DMS153 (cell line): Measurements from ENCODE around the gene ZBTB12.
"Not testable (repeated sequence)": the region's sequence is repeated elsewhere in the genome, so short reads cannot be mapped to it uniquely, and the experiment has no call there.

Experiments
- DNase-seq: peaks from one replicate; lab custom pipeline; 2025; lab: John Stamatoyannopoulos, UW

Gene ZBTB12, protein sequence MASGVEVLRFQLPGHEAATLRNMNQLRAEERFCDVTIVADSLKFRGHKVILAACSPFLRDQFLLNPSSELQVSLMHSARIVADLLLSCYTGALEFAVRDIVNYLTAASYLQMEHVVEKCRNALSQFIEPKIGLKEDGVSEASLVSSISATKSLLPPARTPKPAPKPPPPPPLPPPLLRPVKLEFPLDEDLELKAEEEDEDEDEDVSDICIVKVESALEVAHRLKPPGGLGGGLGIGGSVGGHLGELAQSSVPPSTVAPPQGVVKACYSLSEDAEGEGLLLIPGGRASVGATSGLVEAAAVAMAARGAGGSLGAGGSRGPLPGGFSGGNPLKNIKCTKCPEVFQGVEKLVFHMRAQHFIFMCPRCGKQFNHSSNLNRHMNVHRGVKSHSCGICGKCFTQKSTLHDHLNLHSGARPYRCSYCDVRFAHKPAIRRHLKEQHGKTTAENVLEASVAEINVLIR

DNA sequence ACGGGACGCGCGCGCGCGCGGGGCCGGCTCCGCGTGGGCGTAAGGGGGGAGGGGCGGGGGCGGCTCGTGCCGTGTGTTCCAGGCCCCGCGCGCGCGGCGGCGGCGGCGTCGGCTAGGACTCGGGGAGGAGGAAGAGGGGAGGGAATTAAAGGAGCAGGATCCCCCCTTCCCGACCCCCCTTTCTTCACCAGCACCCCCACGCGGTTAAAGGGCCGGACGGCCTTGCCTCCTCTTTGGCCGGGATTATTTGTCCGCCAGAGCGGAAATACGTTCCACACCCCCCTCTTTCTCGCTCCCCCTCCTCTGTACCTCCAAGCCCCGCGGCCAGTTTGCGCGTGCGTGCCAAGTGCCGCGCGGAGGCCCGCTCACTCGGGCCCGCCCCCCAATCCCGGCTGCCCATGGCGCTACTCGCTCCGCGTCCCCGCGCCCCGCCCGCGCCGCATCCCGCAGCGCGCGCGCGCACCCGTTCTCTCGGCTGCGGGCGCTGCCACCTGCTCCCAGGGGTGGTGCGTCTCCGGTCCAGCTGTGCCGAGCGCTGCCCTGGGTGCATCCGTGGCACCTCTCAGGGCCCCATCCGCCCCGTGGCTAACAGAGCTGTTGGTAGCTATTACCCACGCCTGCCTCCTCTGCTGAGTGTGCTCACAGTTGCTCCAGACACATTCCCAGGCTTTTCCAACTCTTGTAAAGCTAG, at the start of gene ZBTB12:
Gene ZBTB12 (minus strand): TSS at position 134 of the 691 bp plus-strand sequence. CDS start 781 bp downstream, outside the sequence.
- peak; percentile 92 for DNase-seq

DNA sequence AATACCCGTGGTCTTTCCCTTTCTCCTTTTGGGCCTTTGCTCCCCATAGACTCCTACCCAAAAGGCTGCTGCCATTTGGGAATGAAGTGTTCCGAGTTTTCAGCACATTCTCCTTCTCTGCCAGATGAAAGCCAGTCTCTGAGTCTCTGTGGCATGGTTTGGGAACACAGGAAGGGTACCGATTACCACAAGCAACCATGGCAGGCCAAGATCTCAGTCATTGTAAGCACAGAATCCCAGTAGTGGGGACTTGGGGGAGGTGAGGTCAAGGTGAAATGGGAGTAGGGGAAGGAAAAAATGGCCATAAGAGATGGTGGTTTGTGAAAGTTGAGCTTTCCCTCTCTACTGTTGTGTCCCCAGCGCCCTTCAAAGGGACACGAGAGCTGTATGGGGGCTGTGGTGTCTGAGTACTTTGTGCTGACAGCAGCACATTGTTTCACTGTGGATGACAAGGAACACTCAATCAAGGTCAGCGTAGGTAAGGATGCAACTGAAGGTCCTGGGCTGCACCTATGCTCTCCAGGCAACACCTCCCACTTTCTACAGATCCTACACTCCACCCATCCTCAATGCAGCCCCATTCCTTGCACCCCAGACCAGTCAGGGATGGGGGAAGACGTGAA, 48.2 kb upstream of the ZBTB12 start:
- no peak for DNase-seq

GRCh38 chr6:31948753-31949413, 47.0 kb upstream of the ZBTB12 start:
- no peak for DNase-seq

- no peak for DNase-seq
Measured at GRCh38 chr6:31948306-31948705, 46.4 kb upstream of the ZBTB12 start.

DNA sequence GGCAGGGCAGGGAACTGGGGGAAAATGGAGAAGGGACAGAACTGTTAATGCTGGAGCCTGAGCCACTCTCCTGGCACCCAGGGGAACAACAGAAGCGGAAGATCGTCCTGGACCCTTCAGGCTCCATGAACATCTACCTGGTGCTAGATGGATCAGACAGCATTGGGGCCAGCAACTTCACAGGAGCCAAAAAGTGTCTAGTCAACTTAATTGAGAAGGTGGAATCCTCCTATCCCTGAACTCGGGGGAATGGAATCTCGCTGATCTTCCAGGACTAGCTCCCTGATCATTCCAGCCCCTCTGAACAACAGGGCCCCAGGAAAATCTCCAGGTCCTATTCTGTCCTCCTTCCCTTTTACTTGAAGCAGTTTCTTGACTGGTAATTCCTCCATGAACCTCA, 46.0 kb upstream of the ZBTB12 start:
- no peak for DNase-seq

GRCh38 chr6:31947070-31947675, 45.3 kb upstream of the ZBTB12 start:
- DNase-seq: no peak

DNA sequence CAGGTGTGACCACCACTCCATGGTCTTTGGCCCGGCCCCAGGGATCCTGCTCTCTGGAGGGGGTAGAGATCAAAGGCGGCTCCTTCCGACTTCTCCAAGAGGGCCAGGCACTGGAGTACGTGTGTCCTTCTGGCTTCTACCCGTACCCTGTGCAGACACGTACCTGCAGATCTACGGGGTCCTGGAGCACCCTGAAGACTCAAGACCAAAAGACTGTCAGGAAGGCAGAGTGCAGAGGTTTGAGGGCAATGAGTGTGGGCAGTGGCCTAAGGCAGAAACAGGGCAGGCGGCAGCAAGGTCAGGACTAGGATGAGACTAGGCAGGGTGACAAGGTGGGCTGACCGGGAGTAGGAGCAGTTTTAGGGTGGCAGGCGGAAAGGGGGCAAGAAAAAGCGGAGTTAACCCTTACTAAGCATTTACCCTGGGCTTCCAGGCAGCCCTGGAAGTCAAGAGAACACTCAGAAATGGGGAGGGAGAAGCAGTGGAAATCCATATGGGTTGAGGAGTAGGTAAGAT, 44.5 kb upstream of the ZBTB12 start:
- no peak for DNase-seq

GRCh38 chr6:31945507-31946369, 43.9 kb upstream of the ZBTB12 start, which contains the start of gene CFB:
Gene CFB, plus strand, starts transcription at chr6:31946095. Its CDS starts 127 bp downstream, at chr6:31946222.
- DNase-seq: no peak

DNA sequence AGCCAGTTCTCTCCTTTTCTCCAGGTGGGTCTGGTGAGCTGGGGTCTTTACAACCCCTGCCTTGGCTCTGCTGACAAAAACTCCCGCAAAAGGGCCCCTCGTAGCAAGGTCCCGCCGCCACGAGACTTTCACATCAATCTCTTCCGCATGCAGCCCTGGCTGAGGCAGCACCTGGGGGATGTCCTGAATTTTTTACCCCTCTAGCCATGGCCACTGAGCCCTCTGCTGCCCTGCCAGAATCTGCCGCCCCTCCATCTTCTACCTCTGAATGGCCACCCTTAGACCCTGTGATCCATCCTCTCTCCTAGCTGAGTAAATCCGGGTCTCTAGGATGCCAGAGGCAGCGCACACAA, 43.2 kb upstream of the ZBTB12 start:
- no peak for DNase-seq

GRCh38 chr6:31943742-31944141, 41.9 kb upstream of the ZBTB12 start:
- DNase-seq: no peak

DNA sequence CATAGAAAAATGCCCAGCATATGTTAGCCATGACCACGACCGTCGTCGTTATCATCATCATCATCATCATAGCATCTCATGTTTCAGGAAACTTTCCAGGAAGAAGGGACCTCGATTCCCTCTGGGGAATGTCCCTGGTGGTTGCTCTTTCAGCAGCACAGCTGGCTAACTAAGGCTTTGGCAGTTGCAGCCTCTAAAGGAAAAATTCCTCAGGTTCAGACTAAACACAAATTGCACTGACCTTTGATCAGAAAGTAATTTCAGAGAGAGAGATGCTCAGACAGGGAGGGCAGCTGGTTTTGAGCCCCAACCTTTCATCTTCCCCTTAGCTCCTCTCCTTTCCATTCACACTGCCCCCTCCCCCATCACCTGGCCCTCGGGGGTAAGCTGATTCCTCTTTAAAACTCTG, 38.4 kb upstream of the ZBTB12 start:
- no peak for DNase-seq

GRCh38 chr6:31935823-31936222, 33.9 kb upstream of the ZBTB12 start:
- no peak for DNase-seq

DNA sequence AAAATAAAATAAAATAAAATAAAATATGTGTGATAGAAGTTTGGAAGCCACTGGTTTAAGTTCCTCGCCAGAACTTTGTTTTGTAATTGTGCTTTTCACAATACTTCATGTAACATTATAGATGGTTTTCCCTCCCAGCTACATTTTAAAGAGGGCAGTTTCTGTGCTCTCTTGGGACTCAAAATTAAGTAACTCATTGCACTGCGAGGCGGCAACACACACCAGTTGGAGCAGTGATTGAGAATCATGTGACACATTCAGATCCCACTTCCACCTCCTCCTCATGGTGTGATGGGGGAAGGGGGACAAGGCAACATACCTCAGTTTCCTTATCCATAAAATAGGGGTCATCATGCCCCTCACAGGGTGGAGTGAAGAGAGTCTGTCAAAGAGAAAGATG, 33.1 kb upstream of the ZBTB12 start:
- DNase-seq: no peak

DNA sequence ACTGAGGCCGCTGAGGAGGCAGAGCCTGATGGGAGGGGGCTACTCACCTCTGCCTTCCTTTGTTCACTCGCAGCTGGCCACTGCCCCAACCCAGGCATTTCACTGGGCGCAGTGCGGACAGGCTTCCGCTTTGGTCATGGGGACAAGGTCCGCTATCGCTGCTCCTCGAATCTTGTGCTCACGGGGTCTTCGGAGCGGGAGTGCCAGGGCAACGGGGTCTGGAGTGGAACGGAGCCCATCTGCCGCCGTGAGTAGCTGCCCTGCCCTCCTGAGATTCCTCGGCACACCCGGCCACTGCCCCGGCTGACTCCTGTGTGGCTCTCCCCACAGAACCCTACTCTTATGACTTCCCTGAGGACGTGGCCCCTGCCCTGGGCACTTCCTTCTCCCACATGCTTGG, 31.7 kb upstream of the ZBTB12 start:
- no peak for DNase-seq

- not testable (repeated sequence) for DNase-seq
Measured at GRCh38 chr6:31932137-31932536, 30.3 kb upstream of the ZBTB12 start.

DNA sequence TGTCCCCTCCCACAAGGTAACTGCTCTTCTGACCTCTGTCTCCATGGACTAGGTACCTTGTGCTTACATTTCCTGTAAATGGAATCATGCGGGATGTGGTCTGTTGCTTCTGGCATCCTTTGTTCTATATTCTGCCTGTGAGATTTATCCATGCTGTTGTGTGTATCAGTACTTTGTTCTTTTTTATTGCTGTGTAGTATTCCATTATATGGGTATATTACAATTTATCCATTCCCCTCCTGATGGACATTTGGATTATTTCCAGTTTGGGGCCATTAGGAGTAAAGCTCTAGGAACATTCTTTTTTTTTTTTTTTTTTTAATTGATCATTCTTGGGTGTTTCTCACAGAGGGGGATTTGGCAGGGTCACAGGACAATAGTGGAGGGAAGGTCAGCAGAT, 29.1 kb upstream of the ZBTB12 start:
- no peak for DNase-seq

- DNase-seq: no peak
Measured at GRCh38 chr6:31928672-31928939, 26.7 kb upstream of the ZBTB12 start.

DNA sequence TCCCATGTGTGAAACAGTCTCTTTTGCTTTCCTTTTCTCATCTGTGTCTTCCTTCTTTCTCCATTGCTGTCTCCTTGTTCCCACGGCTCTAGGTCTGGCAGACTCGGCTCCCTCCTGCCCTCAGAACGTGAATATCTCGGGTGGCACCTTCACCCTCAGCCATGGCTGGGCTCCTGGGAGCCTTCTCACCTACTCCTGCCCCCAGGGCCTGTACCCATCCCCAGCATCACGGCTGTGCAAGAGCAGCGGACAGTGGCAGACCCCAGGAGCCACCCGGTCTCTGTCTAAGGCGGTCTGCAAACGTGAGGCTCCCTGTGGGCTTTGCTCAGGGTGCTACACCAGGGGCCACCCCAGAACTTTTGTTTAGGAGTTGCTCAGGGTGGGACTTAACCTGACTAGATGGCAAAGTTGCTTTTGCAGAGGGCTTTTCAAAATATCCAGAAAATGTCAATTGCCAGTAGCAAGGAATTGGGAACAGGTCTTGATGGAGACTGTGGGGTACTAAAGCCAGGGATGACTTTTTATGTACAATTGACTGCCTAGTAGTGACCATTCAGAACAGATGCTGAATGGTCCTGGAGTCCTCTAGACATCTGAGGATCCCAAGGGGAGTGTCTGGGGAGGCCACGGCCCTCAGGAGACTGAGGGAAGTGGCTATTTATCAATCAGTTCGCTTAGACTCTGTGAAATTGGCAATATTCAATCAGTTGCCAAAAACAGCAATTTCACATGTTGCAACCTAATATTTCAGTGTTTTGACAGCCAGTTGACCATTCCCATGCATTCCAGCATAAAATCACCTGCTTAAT, 26.2 kb upstream of the ZBTB12 start:
- DNase-seq: no peak

GRCh38 chr6:31927242-31927862, 25.5 kb upstream of the ZBTB12 start, which contains the start of gene C2:
Gene C2, plus strand, starts transcription at chr6:31927717. Its CDS starts 36 bp downstream, at chr6:31927753.
- no peak for DNase-seq

DNA sequence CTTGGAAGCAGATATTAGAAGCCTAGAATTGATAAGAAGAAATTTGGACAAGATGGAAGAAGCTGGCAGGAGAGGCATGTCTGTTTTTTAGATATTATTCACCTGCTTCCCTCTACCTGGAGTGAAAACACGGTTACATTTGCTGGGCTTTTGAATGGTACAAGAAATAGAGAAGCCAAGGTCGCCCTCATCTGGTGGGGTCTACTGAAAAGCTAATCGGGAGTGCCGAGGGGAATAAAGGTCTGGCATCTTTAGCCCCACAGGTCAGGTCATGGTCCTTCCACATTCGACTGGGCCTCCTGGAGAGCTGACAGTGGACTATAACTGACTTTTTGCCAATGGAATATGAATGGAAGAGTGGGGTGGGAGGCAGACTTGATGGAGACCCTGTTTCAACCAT, 21.1 kb upstream of the ZBTB12 start:
- no peak for DNase-seq
